ENCODE results near the gene ZNF19.
A peak's percentile ranks its signal among the peaks of the same experiment; 100 is the strongest.

ZNF19 gene

GRCh38 chr16:71484006-71484893 lies 4.9 kb downstream of the ZNF19 start:
- Mint-ChIP-seq H3K4me1 (peaks cover 11% of the 10 kb centered on the region), H3K36me3 (ENCODE audit: low read depth) (peaks cover 3% of the 10 kb centered on the region), H3K9me3 (no peaks in the 10 kb centered on the region), H3K27me3 (ENCODE audit: low read depth) (no peaks in the 10 kb centered on the region), H3K27ac (peak overlapping the region; percentile 73 to 88 (median 81)), H3K4me3 (peak overlapping the region; percentile 92 to 93 (median 92))
- no peak for TF ChIP-seq CTCF (IDR thresholded peaks at IDR 0.05; ENCODE audit: unreplicated experiment in 3 of 3)

GRCh38 chr16:71482569-71482968 lies 6.6 kb downstream of the ZNF19 start:
- no peak for TF ChIP-seq CTCF (IDR thresholded peaks at IDR 0.05; ENCODE audit: unreplicated experiment in 3 of 3)
- Mint-ChIP-seq H3K4me3 (peak overlapping the region; percentile 28 to 65 (median 62)), H3K27me3 (ENCODE audit: low read depth) (no peaks in the 10 kb centered on the region), H3K27ac (no peak overlapping the region), H3K36me3 (ENCODE audit: low read depth) (peaks cover 14% of the 10 kb centered on the region), H3K4me1 (peaks cover 11% of the 10 kb centered on the region), H3K9me3 (no peaks in the 10 kb centered on the region)

GRCh38 chr16:71480956-71481355 lies 8.2 kb downstream of the ZNF19 start:
- Mint-ChIP-seq H3K4me3 (peak overlapping the region in 1 of 3 experiments; percentile 22), H3K4me1 (peaks cover 11% of the 10 kb centered on the region), H3K27me3 (ENCODE audit: low read depth) (no peaks in the 10 kb centered on the region)

GRCh38 chr16:71479420-71479819 lies 9.7 kb downstream of the ZNF19 start:
- no peaks in the 10 kb centered on the region for H3K9me3 Mint-ChIP-seq
- no peak overlapping the region for H3K4me3 Mint-ChIP-seq
- H3K27ac Mint-ChIP-seq = no peak overlapping the region
- H3K4me1 Mint-ChIP-seq = peaks cover 6% of the 10 kb centered on the region
- H3K27me3 Mint-ChIP-seq (ENCODE audit: low read depth) = no peaks in the 10 kb centered on the region
- peak; percentile 20 to 44 (median 24) for TF ChIP-seq CTCF (IDR thresholded peaks at IDR 0.05; ENCODE audit: unreplicated experiment in 3 of 3)
- peaks cover 30% of the 10 kb centered on the region for H3K36me3 Mint-ChIP-seq (ENCODE audit: low read depth)

More at GRCh38 chr16:71480956-71481355, 8.2 kb downstream of the ZNF19 start:
- no peak for TF ChIP-seq CTCF (IDR thresholded peaks at IDR 0.05; ENCODE audit: unreplicated experiment in 3 of 3)
- no peaks in the 10 kb centered on the region for H3K9me3 Mint-ChIP-seq
- peaks cover 23% of the 10 kb centered on the region for H3K36me3 Mint-ChIP-seq (ENCODE audit: low read depth)
- no peak overlapping the region for H3K27ac Mint-ChIP-seq

- Mint-ChIP-seq H3K4me3 (no peak overlapping the region), H3K9me3 (no peaks in the 10 kb centered on the region), H3K27me3 (ENCODE audit: low read depth) (no peaks in the 10 kb centered on the region), H3K4me1 (no peaks in the 10 kb centered on the region), H3K27ac (no peak overlapping the region), H3K36me3 (ENCODE audit: low read depth) (peaks cover 30% of the 10 kb centered on the region)
- no peak for TF ChIP-seq CTCF (IDR thresholded peaks at IDR 0.05; ENCODE audit: unreplicated experiment in 3 of 3)
These were observed 12.5 kb downstream of the ZNF19 start for GRCh38 chr16:71476457-71477124.

Data from nephron (organoid).